AG04450 (cell line): ENCODE measurements around the gene SLAMF9. TPM values are rescaled to one million over a fixed set of nuclear protein-coding genes. Genes with fewer than 3 reads are reported as not detected.
A peak's percentile ranks its signal among the peaks of the same experiment; 100 is the strongest.

Source experiments
- CTCF ChIA-PET: fragments of 300-600, 350-600 bp; formaldehyde crosslinking; extraction: SDS; loops from one replicate; lab custom pipeline; 2022; ENCODE audit warnings: antibody characterized with exemption, inconsistent platforms; lab: Charles Lee
- POLR2A ChIA-PET: fragments of 350-600 bp; formaldehyde crosslinking; extraction: SDS; loops from one replicate; lab custom pipeline; 2021; ENCODE audit warnings: antibody characterized with exemption, inconsistent platforms; lab: Yijun Ruan, JAX
- DNase-seq: peaks from one replicate; pipeline ENCODE4 v3.0.0-alpha.2; 2011; ENCODE audit warnings: low read depth, low spot score
- H3K27ac ChIP-seq: one replicate; pipeline ENCODE4 v1.5.1; 2012; ENCODE audit warnings: low read depth, low read length, control low read depth
- H3K27me3 ChIP-seq: one replicate; pipeline ENCODE4 v1.6.0; 2012; ENCODE audit warnings: low read length; ENCODE audit not compliant: control insufficient read depth, insufficient read depth
- H3K4me3 ChIP-seq: 2 replicates; pipeline ENCODE4 v1.5.1; 2011; ENCODE audit warnings: mild to moderate bottlenecking, low read depth, low read length, control low read depth
- H3K9me3 ChIP-seq: 2 replicates; pipeline ENCODE4 v1.5.1; 2012; ENCODE audit warnings: low read length; ENCODE audit not compliant: control insufficient read depth, insufficient read depth
- CTCF ChIP-seq: IDR thresholded peaks from 2 replicates; pipeline ENCODE4 v1.5.1; 2011; ENCODE audit warnings: low read depth, low read length, control low read depth, inconsistent platforms
- polyA plus RNA-seq: library from polyadenylated mRNA; depleted of rRNA; stranded (reverse); fragments of >200 nt; gene quantifications from 2 replicates; pipeline ENCODE4 v1.2.3, GENCODE V29; 2011

The SLAMF9 gene
- polyA plus RNA-seq, 1 experiment: not detected

- Histone ChIP-seq H3K9me3 (no peaks in the 10 kb centered on the region), H3K27ac (no peak overlapping the region), H3K27me3 (peaks cover 53% of the 10 kb centered on the region), H3K4me3 (no peak overlapping the region)
- TF ChIP-seq CTCF: no peak
- DNase-seq: no peak
- POLR2A ChIA-PET: interaction anchor here (1.0 kb wide), 1 partner anchor 21 kb away, joined by 3 read pairs; the partner anchor contains the start of gene TAGLN2
- CTCF ChIA-PET: interaction anchor here (0.5 to 5.6 kb wide), 10 partner anchors 10 to 166 kb away, joined by 3 to 75 read pairs (median 3); partner anchors contain the start of gene DUSP23
Measured at GRCh38 chr1:159946242-159947187, 7.5 kb downstream of the SLAMF9 start.

- Histone ChIP-seq H3K27ac (no peak within 1 kb of the TSS), H3K9me3 (no peaks in the 10 kb centered on the region), H3K27me3 (peaks cover 55% of the 10 kb centered on the region), H3K4me3 (peak within 1 kb of the TSS; percentile 47)
- no peak for DNase-seq
- ChIA-PET POLR2A (interaction anchor here (1.0 kb wide), 1 partner anchor 20 kb away, joined by 3 read pairs; the partner anchor contains the start of gene TAGLN2), CTCF (interaction anchor here (0.5 to 5.6 kb wide), 10 partner anchors 9 to 165 kb away, joined by 3 to 75 read pairs (median 3); partner anchors contain the start of gene DUSP23)
- TF ChIP-seq CTCF: peak; percentile 43
Measured at GRCh38 chr1:159945483-159946241, 8.4 kb downstream of the SLAMF9 start, which contains the start of gene IGSF9. Gene IGSF9, minus strand, starts transcription at chr1:159945613. Its CDS starts 2,159 bp downstream, at chr1:159943454.

- ChIA-PET CTCF (interaction anchor here (1.1 to 5.6 kb wide), 6 partner anchors 16 to 163 kb away, joined by 3 to 75 read pairs (median 4); no protein-coding TSS in a partner anchor), POLR2A (interaction anchor here (1.0 kb wide), 1 partner anchor 19 kb away, joined by 3 read pairs; the partner anchor contains the start of gene TAGLN2)
- Histone ChIP-seq H3K27ac (no peak overlapping the region), H3K9me3 (no peaks in the 10 kb centered on the region), H3K4me3 (peak overlapping the region; percentile 47), H3K27me3 (peaks cover 56% of the 10 kb centered on the region)
- no peak for DNase-seq
- no peak for TF ChIP-seq CTCF
Measured at GRCh38 chr1:159944623-159945455, 9.2 kb downstream of the SLAMF9 start.

GRCh38 chr1:159943908-159944622 lies 10.0 kb downstream of the SLAMF9 start:
- POLR2A ChIA-PET: no interaction called here
- Histone ChIP-seq H3K4me3 (no peak overlapping the region), H3K27me3 (peaks cover 56% of the 10 kb centered on the region), H3K27ac (no peak overlapping the region), H3K9me3 (no peaks in the 10 kb centered on the region)
- no peak for TF ChIP-seq CTCF
- CTCF ChIA-PET: interaction anchor here (5.6 kb wide), 1 partner anchor 62 kb away, joined by 75 read pairs; no protein-coding TSS in a partner anchor
- DNase-seq: no peak
